SKM-1 (cell line): ENCODE measurements around the gene PLCB2.

Source experiments
- DNase-seq: peaks from one replicate; lab custom pipeline; 2025; ENCODE audit not compliant: unreplicated experiment; lab: John Stamatoyannopoulos, UW

PLCB2 gene

DNA sequence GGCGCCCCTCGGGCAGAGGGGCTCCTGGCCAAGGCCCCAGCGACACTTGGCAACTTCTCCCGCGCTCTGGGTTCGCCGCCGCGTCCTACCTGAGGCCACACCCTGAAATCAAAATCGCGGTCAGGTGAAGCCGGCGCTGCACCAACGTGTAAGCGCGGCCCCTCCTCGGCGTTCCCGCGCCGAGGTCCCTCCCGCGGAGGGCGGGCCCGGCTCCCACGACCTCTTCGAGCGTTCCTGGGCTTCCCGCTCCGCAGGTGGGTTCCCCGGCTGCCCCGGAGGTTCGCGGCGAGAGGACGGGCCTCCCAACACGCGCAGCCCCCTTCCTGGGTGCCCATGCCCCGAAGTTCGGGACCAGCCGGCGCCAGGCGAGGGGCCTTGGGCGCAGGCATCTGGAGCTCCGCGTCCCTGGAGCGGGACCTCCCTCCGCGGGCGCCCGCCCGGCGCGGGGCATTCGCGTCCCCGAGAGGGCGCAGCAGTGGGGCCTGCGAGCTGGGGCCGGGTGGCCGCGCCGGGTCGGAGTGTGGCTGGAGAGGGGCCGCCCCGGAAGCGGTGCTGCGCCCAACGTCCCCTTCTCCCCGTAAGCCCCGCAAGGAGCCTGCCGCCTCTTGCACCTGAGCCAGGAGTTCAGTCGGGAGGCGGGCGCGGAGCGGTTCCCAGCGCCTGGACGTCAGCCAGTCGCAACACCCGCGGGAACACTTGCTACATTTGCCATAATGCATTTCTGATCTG is 55.1 kb downstream of the PLCB2 start:
- no peak for DNase-seq

DNA sequence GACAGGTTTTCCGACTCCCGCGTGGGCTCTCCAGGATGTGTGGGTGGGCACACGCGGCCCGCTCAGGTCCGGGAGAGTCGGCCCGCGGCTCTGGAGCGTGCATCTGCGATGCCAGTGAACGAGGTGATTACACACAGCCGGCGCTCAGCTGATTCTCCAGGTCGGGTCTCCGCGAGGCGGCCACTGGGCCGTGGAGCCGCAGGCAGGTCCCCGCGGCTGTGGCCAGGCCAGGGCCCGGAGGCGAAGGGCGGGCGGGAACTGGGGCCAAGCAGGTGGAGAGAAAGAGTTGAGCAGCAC is 55.6 kb downstream of the PLCB2 start:
- DNase-seq: no peak

DNA sequence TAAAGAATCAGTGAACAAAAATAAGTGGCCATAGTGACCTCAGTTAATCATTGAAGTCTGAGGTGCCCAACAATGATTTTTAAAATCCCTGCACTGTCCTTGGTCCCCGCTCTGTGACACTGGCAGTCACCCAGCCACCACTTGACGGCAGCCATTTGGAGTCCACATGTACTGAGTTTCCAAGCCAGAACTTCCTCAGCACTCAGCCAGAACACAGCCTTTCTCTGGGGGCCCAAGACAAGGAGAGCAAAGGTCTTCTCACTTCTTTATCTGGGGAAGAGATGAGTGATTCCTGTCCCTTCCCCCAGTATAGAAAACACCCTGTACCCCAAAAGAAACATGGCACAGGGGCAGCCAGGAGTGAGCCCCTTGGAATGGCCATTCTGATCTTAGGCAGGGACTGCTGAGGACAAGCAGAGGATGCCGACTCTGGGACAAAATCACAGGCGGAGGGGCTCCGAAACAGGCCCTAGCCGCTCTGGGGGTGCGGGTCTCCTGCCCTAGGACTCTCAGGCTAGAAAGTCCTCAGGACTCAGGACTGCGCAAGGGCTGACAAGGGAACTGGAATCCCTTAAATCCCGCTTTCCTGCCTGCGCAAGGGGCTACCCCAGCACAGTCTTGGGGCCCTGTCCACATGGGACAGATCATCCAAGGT is 56.1 kb downstream of the PLCB2 start:
- DNase-seq: no peak

DNA sequence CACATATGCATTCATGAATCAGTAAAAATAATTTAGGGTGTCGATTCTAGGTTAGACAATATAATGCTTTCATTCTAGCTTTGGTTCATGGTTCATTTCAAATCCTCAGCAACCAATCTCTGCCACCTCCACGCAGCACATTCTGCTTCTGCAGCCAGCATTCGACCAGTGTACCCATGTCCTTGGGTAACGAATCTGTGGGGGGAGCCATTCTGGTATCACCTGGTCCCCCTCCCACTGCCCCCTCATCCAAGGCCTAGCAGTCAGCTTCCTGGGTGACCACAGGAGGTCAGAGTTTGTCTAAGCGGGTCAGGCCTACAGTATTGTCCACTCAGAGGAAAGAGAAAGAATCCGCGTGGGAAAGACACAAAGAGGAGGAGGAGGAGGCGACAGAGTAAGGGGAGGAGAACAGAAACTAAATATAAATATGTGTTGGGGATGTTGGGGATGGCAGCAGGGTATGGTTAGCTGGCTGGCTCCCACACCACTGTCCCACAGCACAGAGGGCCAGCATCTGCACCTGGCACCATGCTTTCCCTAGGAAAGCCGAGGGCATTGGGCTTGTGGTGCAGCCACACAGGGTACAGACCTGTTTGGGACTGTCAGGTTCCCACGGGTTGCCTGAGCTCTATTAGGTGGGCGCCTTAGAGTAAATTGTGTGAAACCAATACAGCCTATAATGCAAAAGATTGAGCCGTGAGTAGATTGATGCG is 56.8 kb downstream of the PLCB2 start:
- DNase-seq: no peak

DNA sequence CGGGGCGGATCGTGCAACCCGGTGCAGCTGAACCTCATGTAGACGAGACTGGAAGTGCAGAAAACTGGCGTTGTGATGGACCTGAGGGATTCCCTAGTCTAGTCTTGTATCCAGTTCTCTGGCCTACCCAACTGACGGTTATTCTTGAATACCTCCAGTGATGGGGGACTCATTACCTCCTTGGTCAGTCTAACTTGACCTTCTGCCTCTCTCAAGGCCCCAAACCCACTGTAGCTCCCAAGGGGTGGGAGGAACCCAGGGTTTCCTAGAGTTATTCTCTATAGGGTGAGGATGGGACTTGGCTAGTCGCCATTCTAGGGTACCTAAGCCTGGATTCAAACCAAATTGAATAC is 57.5 kb downstream of the PLCB2 start:
- DNase-seq: no peak

DNA sequence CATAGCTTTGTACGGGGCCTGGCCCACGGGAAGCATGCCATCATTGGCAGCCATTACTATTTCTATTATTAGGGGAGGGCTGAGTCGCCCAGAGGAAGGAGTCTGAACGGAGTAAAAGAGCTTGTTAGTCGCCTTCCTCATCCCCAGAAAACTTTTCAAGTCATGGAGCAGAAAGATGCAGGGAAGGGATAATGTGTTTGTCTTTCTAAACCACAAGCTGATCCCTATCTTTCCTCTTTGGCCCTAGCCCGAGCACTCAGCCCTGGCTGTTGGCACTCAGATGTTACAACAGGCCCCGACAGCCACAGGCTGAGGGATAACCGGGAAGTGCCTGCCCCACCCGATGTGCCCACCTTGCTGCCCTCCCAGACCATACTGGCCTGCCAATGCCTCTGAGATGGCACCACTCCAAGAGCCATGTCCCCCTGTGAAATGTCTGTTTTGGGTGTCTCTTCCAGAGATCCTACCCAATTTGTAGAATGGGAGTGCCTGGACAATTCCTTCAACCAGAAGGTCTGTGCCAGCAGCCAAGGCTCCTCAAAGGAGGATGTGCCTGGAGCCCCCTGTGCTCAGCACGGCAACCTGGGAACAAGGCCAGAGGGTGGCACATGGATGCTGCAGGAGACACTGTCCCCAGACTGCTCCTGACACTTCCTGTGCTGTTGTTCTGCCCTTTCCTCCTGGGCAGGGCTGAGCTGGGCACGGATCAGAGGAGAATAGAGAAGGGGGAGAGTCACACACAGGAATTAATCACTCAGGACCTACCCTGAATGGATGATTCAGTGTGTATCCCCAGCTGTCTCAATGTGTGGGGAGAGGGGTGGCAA is 58.0 kb downstream of the PLCB2 start:
- no peak for DNase-seq

DNA sequence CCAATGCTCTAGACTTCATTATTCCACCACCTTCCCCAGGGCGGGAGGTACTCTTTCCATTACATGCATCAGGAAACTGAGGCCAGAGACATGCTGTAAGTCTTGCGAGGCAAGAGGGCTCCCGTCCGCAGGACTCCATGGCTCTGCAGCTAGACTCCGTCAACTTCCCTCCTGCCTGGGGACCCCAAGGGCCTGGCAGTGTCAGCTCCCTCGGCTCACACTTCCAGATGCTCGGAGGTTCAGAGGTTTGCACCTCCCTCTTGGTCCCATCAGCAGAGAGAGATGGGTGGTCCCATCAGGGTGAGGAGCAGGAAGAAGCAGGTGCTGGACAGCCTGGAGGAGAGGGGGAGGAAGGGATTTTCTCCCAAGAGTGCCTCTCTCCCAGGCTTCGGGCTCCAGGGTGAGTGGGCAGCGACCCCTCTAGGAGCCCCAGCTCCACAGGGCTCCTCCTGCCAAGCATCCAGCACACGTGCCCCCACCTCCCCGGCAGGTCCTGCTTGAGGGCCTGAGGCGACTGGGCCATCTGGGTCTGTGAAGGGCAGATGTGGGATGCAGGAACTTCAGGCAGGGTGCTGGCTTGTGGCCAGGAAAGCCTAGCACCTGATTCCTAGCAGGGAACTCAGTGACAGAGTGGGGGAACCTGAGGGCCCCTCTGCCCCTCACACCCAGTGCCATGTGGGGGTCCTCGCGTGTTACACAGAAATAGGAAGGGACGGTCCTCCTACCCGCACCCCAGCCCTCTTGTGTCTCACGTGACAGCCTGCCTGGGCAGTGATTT is 59.5 kb downstream of the PLCB2 start:
- no peak for DNase-seq

DNA sequence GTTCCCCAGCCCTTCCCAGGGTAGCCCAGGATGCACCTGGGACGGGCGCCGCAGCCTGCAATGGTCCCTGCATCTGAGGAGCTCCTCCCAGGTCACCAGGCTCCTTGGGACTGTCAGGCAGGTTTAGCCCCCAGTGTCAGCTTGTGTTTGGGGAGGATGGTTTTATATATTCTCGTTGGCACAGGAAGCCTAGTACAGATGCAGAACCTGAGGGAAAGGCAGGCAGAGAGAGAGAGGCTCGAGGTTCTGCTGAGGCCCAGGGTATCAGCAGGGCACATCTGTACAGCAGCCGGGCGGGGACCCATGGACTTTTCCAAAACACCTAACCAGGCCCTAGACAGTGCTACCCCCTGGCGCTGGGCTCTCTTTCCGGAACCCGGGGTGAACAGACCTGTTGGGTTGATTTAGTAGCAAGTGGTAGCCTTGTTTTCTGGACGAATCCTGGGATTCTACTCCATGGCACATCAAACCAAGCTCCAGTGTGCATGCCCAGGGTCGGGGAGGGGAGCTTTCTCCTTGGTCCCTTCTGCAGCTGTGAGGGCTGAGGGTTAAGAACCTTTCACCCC is 60.2 kb downstream of the PLCB2 start:
- DNase-seq: no peak

DNA sequence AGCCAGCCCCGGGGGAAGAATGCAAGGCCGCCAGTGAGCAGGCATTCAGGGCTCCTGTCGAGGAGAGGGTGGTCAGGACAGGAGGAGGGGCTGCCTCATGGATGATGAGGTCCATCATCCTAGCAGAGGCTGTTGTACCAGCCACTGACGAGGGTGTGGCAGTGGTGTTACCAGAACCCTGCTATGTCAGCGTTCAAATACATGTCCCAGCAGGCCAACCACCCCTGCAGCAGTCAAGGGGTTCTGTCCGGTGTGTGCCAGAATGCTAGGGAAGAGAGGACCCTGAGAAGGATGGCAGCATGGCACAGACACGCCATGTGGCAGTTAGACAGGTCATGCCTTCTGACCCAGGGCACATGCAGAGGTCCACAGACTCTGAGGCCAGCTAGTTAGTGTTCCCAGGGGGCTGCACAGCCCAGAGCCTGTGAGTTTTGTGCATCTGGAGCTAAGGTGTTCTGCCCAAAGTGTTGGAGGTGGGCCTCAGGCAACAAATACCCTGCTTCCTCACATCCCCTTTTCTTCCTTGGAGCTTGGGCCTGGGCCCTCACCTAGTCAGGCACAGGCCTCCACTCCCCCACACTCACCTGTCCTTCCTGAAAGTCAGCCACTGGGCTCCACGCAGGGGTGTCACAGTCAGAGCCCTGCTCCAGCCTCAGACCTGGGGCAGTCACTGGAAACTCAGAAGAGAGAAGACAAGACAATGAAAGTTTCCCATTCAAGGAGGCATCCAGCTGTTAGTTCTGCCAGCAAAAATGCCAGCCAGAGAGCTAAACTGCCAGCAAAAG is 61.0 kb downstream of the PLCB2 start:
- DNase-seq: no peak

DNA sequence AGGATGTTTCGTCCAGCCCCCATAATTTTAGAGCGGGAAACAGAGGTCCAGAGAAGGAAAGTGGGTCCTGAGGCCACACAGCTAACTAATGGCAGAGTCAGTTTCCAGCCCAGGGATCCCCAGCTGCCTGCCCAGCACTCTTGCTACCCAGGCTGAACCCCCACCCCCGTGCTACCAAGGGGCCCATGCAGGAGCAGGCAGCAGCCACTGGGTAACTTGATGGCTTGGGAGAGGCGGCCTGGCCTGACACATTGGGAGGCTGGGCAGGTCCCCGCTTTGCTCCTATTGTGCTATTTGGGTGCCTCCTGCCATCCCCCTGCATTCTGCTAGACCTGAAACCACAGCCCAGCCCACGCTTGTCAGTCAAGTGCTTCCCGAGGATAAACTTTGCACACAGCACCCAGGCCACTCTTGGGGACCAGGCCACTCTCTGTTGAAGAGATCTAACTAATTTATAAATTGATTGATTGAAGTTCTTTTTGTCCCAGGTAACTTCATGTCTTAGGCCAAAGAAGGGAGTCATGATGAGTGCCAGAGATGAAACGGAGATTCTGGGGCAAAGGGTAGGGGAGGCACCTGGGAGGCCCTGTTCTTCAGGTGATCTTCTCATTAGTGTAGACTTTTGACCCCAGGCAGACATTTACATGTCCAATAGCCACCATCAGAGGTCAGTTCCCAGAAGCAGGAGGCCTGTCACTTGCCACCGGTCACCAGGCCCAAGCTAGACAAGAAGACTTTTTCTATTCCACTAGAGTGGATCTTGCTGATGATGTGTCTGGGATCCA is 61.9 kb downstream of the PLCB2 start:
- no peak for DNase-seq

DNA sequence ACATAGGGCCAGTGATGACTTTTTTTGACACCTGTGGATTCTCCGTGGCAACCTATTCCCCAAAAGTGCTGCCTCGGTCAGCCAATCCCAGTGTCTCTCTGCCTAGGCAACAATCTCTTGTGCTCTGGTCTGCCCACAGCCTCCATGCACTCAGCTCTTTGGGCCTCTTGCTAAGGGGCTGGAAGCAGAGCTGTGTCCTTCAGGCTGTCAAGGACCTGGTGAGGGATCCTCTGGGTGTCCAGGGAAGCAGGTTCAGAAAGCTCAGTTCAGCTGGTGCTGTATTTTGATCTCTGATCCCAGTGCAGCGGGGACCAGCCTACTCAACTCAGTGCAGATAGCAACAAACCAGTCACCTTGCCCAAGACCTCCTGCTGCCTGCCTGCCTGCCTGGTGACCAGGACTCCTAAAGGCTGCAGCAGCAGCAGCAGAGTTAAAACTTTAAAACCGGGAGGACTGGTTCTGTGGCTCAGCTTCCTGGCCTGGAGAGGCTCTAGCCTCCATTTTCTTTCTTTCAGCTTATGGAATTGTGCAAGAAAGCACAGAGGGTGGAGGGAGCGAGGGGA is 62.7 kb downstream of the PLCB2 start:
- no peak for DNase-seq

DNA sequence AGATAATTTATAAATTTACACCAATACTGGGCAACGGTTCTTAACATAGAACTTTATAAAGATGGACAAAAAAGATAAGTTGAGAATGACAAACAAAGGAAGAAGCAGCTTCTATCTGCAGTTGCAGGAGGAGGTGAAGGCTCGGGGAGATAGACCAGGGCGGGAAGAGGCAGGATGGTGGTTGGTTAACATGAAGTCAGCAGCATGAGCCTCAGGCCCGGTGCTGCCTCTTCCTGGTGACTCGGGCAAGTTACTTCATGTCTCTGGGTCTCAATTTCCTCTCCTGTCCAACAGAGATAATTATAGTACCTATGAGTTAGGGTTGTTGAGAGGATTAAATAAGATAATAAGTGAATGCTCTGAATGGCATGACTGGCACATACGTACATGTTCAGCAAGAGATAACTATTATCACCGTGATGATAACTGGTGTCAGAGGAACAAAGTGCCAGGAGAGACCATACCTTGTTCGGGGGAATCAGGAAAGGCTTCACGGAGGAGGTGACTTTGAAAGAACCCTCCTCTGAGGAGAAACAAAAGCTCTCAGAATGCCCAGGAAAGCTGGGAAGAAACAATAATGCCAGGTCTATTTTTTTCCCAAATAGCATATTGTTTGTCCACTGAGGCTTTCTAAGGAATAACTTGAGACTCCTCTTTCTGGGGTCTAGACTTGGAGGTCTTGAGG is 64.5 kb downstream of the PLCB2 start:
- DNase-seq: no peak

DNA sequence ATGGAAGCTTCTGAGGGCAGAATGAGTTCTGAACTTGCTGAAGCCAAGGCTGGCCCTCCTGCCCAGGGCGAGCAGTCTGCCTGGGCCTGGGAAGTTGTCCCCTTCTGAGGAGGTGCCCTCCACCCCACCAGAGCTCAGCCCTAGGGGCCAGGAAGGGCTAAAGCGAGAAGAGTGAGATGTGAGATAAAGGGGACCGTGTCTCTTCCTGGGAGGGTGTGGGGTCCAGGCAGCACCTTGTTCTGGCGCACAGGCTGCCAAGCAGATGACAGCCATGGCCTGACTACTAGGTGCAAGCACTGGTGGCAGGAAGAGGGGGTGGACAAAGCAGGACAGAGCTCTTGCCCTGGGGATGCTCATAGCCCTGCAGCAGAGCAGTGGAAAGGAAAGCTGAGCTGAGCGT is 65.1 kb downstream of the PLCB2 start:
- DNase-seq: no peak

DNA sequence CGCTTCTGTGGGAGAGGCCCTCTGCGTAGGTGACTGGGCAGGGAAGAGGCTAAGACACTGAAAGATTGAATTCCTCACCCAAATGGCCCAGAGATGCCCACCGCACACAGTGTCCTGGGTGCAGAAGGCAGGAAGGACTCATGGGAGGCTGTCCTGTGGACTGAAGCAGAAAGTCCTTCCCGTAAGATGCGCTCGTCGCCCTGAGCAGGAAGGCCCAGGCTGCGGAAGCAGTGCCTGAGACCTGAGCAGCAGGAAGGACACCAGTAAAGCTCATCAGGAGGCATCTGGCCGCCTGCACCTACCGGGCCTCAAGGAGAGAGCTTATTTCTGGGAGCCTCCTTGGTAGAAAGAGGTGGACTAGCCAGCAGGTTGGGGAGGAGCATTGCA is 65.5 kb downstream of the PLCB2 start:
- no peak for DNase-seq

DNA sequence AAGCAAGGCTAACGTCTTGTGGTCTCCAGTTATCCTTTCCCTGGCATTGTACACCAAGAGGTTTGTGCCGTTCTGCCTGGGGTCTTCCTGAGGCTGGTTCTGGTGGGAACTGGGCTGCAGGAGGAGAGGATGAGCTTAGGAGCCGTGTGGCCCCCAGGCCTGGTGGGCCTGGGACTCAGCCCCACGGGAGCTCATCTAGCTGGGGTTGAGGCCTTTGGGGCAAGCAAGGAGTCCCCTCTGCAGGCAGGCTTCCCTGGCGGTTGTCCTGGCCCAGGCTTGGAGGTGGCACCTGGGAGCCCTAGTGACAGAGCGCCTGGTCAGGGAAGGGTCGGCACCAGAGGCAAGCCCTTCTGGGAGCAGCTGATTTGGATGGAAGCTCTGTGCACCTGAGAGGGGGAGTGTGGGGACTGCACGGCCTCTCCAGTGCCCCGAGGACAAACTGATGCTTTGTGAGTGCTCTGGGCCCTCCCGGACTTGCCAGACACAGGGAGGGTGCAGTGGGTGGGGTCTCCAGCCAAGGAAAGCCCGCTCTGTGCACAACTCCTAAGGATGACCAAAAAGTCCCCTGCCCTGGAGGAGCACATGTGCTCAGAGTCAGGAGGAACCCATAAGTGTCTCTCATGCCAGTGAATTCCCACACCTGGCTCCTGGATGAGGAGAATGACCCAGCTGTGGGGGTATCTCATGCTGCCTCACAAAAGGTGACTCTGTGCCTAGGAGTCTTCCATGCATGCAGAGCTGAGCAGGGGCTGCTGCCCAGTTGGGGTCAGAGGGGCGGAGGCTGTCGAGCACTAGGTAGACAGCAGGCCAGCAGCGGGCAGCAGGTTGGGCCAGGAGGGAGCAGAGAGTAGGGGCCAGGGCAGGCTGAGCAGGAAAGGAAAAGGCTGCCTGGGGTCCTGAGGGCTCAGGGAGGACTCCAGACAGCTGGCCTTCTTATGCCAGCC is 66.2 kb downstream of the PLCB2 start:
- DNase-seq: no peak

DNA sequence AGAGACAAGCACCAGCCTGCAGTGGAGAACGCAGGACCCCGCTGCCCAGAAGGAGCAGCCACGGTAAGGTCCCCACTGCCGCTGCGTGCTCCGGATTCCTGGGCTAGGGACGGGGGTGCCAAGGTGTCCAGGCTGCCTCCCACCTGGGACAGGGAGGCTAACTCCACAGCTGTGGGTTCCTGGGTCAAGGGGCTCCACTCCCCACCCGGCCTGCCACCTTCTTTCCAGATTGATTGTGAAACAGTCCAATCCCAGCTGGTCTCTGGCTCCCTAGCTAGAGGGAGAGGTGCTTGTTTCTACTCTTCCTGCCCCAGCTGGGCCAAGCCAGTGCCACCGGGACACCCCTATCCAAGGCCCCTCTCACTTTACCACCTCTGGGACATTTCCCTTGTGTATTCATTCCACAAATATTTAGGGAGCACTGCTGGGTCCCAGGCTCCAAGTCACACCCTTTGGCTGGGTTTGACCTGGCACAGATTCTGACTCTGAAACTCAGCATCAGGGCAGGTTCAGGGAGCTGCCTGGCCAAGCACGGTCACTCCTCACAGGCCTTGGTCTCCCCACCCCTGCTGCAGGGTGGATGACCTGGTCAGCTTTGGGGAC is 67.0 kb downstream of the PLCB2 start:
- no peak for DNase-seq
